PC-3 (cell line): ENCODE results near the gene LRP2. TPM values are rescaled to one million over a fixed set of nuclear protein-coding genes. Genes with fewer than 3 reads are reported as not detected.

Experiments
- ATAC-seq: fragments of 200-7000 bp; cut with Tn5 transposase; 2 replicates; pipeline ENCODE4 v1.9.1; 2020; ENCODE audit warnings: mild to moderate bottlenecking, moderate library complexity
- BruUV-seq: library from RNA; stranded (reverse); fragments of 400-500 nt; replicated peaks from 2 replicates; lab custom pipeline; 2021; lab: Mats Ljungman, UMichigan
- CTCF ChIA-PET: fragments of 300-600 bp; sonication (Branson Sonifier 250); formaldehyde crosslinking; loops from one replicate; lab custom pipeline; 2022; ENCODE audit warnings: antibody characterized with exemption; lab: Charles Lee
- POLR2A ChIA-PET: fragments of 300-600 bp; sonication (Branson Sonifier 250); formaldehyde crosslinking; loops from one replicate; lab custom pipeline; 2022; ENCODE audit warnings: antibody characterized with exemption; ENCODE audit not compliant: unreplicated experiment; lab: Charles Lee
- DNase-seq: peaks from one replicate; pipeline ENCODE4 v3.0.0-alpha.2; 2015
- H2AFZ ChIP-seq: fragments of 300-600 bp; sonication (generic); 2 replicates; pipeline ENCODE4 v1.6.0; 2016; ENCODE audit warnings: antibody characterized with exemption, low read length
- H3F3A ChIP-seq: fragments of 300-600 bp; sonication (generic); one replicate; pipeline ENCODE4 v1.6.0; 2017; ENCODE audit warnings: antibody characterized with exemption, low read length, control low read depth, mild to moderate bottlenecking; ENCODE audit not compliant: unreplicated experiment
- H3K27ac ChIP-seq: fragments of 300-600 bp; sonication (generic); 2 replicates; pipeline ENCODE4 v1.5.1; 2016; ENCODE audit warnings: mild to moderate bottlenecking, low read length
- H3K27me3 ChIP-seq: fragments of 300-600 bp; sonication (generic); 2 replicates; pipeline ENCODE4 v1.6.1; 2016; ENCODE audit warnings: low read length, mixed read lengths
- H3K36me3 ChIP-seq: fragments of 300-600 bp; sonication (generic); 2 replicates; pipeline ENCODE4 v1.6.1; 2016; ENCODE audit warnings: low read depth, mixed run types, low read length, mixed read lengths
- H3K4me1 ChIP-seq: fragments of 300-600 bp; sonication (generic); 2 replicates; pipeline ENCODE4 v1.5.1; 2016; ENCODE audit warnings: low read length; ENCODE audit not compliant: insufficient read depth
- H3K4me2 ChIP-seq: fragments of 300-600 bp; sonication (generic); 2 replicates; pipeline ENCODE4 v1.6.0; 2016; ENCODE audit warnings: low read length
- H3K4me3 ChIP-seq: fragments of 300-600 bp; sonication (generic); 2 replicates; pipeline ENCODE4 v1.5.1; 2016; ENCODE audit warnings: mild to moderate bottlenecking, low read length, mixed read lengths
- H3K79me2 ChIP-seq: fragments of 300-600 bp; sonication (generic); 2 replicates; pipeline ENCODE4 v1.6.1; 2017; ENCODE audit warnings: low read length, mixed read lengths
- H3K9ac ChIP-seq: fragments of 300-600 bp; sonication (generic); 2 replicates; pipeline ENCODE4 v1.6.0; 2016; ENCODE audit warnings: mild to moderate bottlenecking, low read length
- H3K9me2 ChIP-seq: fragments of 300-600 bp; sonication (generic); replicated peaks from 2 replicates; pipeline ENCODE4 v1.6.1; 2016; ENCODE audit warnings: mixed run types, low read length, mixed read lengths
- H3K9me3 ChIP-seq: fragments of 300-600 bp; sonication (generic); 2 replicates; pipeline ENCODE4 v1.6.1; 2016; ENCODE audit warnings: low read length, mixed read lengths
- H4K20me1 ChIP-seq: fragments of 300-600 bp; sonication (generic); 2 replicates; pipeline ENCODE4 v1.6.1; 2016; ENCODE audit warnings: low read length, mixed read lengths
- EZH2 ChIP-seq: fragments of 300-600 bp; sonication (generic); IDR thresholded peaks from one replicate; pipeline ENCODE4 v1.6.1; 2017; ENCODE audit warnings: antibody characterized with exemption, mild to moderate bottlenecking, low read length; ENCODE audit not compliant: unreplicated experiment
- EZH2phosphoT487 ChIP-seq: fragments of 300-600 bp; sonication (generic); IDR thresholded peaks from 2 replicates; pipeline ENCODE4 v1.6.1; 2018; ENCODE audit warnings: mild to moderate bottlenecking, antibody characterized with exemption, low read length, borderline replicate concordance
- intact Hi-C: fragments of 100-400 bp; cut with micrococcal nuclease; formaldehyde crosslinking; loops from 2 replicates; pipeline ENCODE4 v1.9.0; 2023
- total RNA-seq: library from RNA; depleted of rRNA; stranded (reverse); fragments of >200 nt; gene quantifications from 2 replicates; pipeline ENCODE4 v1.2.3, GENCODE V29; 2014
- TF ChIP-seq, protein P1 (sequence below): fragments of 300-600 bp; sonication (generic); conservative IDR thresholded peaks from 2 replicates; pipeline ENCODE4 v1.5.1; 2017; ENCODE audit warnings: antibody characterized with exemption, low read depth, mild to moderate bottlenecking, low read length

LRP2 gene
- total RNA-seq, 1 experiment from 2014 or later = not detected

DNA sequence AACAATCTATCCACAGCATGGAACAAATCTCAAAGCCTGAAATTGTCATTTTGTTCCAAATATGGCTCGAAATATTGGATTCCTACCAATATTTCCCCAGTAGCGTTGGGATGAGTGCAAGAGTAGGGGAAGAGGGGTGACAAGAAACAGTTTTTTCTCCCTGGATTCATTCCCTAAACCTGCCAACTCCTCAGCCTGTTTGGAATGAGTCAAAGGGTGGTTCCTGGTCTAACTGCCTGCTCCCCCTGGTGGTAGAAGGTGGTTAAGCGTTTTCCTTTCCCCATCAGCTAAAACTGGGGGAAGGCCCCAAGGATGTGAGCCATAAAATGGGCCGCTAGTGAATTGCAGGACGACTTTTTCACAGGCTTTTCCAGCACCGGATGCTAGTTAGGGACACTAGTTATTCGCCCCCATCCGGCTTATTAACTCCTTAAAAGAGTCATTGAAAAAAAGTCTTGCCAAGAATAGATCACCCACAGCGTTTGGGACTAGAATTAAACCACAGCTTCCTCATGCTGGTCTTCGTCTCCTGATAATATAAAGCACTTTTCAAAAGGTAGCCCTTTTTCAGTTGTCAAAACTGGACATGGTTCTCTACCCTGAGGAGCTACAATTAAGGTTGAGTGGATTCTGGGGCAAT, 220.5 kb downstream of the LRP2 start:
- H3K4me2 ChIP-seq = no peak overlapping the region
- H3K36me3 ChIP-seq = no peaks in the 10 kb centered on the region
- no peaks in the 10 kb centered on the region for H3K27me3 ChIP-seq
- H3K9me2 ChIP-seq = no peaks in the 10 kb centered on the region
- ChIA-PET POLR2A (no interaction called here), CTCF (interaction anchor here (0.6 to 1.5 kb wide), 4 partner anchors 10 to 80 kb away, joined by 3 to 7 read pairs (median 4); no protein-coding TSS in a partner anchor)
- ATAC-seq (peak; percentile 80), DNase-seq (peak; percentile 82)
- H4K20me1 ChIP-seq = no peaks in the 10 kb centered on the region
- H3K9ac ChIP-seq = no peak overlapping the region
- no peak for TF ChIP-seq EZH2phosphoT487
- TF ChIP-seq, protein P1, sequence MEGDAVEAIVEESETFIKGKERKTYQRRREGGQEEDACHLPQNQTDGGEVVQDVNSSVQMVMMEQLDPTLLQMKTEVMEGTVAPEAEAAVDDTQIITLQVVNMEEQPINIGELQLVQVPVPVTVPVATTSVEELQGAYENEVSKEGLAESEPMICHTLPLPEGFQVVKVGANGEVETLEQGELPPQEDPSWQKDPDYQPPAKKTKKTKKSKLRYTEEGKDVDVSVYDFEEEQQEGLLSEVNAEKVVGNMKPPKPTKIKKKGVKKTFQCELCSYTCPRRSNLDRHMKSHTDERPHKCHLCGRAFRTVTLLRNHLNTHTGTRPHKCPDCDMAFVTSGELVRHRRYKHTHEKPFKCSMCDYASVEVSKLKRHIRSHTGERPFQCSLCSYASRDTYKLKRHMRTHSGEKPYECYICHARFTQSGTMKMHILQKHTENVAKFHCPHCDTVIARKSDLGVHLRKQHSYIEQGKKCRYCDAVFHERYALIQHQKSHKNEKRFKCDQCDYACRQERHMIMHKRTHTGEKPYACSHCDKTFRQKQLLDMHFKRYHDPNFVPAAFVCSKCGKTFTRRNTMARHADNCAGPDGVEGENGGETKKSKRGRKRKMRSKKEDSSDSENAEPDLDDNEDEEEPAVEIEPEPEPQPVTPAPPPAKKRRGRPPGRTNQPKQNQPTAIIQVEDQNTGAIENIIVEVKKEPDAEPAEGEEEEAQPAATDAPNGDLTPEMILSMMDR = peak; percentile 87
- no peak for TF ChIP-seq EZH2
- no peak overlapping the region for H2AFZ ChIP-seq
- H3K4me3 ChIP-seq = no peak overlapping the region
- no peaks in the 10 kb centered on the region for H3K79me2 ChIP-seq
- H3K4me1 ChIP-seq = no peaks in the 10 kb centered on the region
- no TSS peak for BruUV-seq
- H3K9me3 ChIP-seq = no peaks in the 10 kb centered on the region
- H3F3A ChIP-seq = no peaks in the 10 kb centered on the region
- intact Hi-C loops = loop anchor here (1.0 to 2.0 kb wide), 2 partner anchors 33 to 181 kb away; no protein-coding TSS in a partner anchor
- H3K27ac ChIP-seq = no peak overlapping the region

- Histone ChIP-seq H4K20me1 (no peaks in the 10 kb centered on the region), H3F3A (no peaks in the 10 kb centered on the region), H2AFZ (no peak overlapping the region), H3K27ac (no peak overlapping the region), H3K36me3 (no peaks in the 10 kb centered on the region), H3K4me1 (no peaks in the 10 kb centered on the region), H3K4me2 (no peak overlapping the region), H3K4me3 (no peak overlapping the region), H3K27me3 (no peaks in the 10 kb centered on the region), H3K79me2 (no peaks in the 10 kb centered on the region), H3K9me3 (no peaks in the 10 kb centered on the region), H3K9ac (no peak overlapping the region), H3K9me2 (no peaks in the 10 kb centered on the region)
- no TSS peak for BruUV-seq
- POLR2A ChIA-PET = no interaction called here
- ATAC-seq = no peak
- CTCF ChIA-PET = no interaction called here
- TF ChIP-seq EZH2 (no peak), EZH2phosphoT487 (no peak)
- TF ChIP-seq, protein P1 = no peak
- no peak for DNase-seq
- intact Hi-C loops = loop anchor here (2.0 kb wide), 1 partner anchor 31 kb away; no protein-coding TSS in a partner anchor
Measured at GRCh38 chr2:169139993-169140767, 222.2 kb downstream of the LRP2 start.
